ENCODE results near the gene ATP8B4. TPM values are rescaled to one million over a fixed set of nuclear protein-coding genes. Genes with fewer than 3 reads are reported as not detected.

Gene ATP8B4
- total RNA-seq, 1 donor from 2014 or later, result 45.8 TPM

DNA sequence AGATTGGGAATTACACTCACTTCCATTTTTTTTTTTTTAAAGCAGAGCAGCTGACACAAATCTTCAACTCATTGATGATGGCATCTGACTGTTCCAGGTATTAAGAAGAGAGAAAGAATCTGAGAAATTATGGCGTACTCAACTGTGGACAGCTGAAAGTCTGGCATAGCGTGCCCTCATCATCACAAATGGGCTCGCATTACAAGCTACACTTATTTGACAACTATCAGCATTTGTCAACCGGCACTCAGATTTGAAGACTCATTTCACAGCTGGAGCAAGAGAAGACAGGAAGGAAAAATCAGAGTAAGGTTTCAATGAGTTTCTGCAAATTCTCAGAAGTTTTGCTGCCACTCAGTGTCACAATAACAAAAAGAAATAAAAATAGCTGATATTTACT is 235.9 kb downstream of the ATP8B4 start:
- H3K4me3 Mint-ChIP-seq (ENCODE audit: unreplicated experiment), result no peak overlapping the region
- no peak for DNase-seq (ENCODE audit: low spot score)

GRCh38 chr15:49881866-49882265 is 237.2 kb downstream of the ATP8B4 start:
- TF ChIP-seq, protein P1, sequence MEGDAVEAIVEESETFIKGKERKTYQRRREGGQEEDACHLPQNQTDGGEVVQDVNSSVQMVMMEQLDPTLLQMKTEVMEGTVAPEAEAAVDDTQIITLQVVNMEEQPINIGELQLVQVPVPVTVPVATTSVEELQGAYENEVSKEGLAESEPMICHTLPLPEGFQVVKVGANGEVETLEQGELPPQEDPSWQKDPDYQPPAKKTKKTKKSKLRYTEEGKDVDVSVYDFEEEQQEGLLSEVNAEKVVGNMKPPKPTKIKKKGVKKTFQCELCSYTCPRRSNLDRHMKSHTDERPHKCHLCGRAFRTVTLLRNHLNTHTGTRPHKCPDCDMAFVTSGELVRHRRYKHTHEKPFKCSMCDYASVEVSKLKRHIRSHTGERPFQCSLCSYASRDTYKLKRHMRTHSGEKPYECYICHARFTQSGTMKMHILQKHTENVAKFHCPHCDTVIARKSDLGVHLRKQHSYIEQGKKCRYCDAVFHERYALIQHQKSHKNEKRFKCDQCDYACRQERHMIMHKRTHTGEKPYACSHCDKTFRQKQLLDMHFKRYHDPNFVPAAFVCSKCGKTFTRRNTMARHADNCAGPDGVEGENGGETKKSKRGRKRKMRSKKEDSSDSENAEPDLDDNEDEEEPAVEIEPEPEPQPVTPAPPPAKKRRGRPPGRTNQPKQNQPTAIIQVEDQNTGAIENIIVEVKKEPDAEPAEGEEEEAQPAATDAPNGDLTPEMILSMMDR (IDR thresholded peaks at IDR 0.05; ENCODE audit: unreplicated experiment), result no peak
- no peak for DNase-seq (ENCODE audit: low spot score)
- Mint-ChIP-seq H3K27ac (ENCODE audit: unreplicated experiment) (no peak overlapping the region), H3K4me3 (ENCODE audit: unreplicated experiment) (no peak overlapping the region), H3K4me1 (ENCODE audit: unreplicated experiment) (peaks cover 3% of the 10 kb centered on the region), H3K27me3 (ENCODE audit: unreplicated experiment) (peaks cover 3% of the 10 kb centered on the region), H3K36me3 (ENCODE audit: low read depth, unreplicated experiment) (peaks cover 7% of the 10 kb centered on the region), H3K9me3 (ENCODE audit: unreplicated experiment) (no peaks in the 10 kb centered on the region)

More for the DNA sequence above, 235.9 kb downstream of the ATP8B4 start:
- no peaks in the 10 kb centered on the region for H3K9me3 Mint-ChIP-seq (ENCODE audit: unreplicated experiment)
- H3K27ac Mint-ChIP-seq (ENCODE audit: unreplicated experiment), result no peak overlapping the region
- peaks cover 3% of the 10 kb centered on the region for H3K27me3 Mint-ChIP-seq (ENCODE audit: unreplicated experiment)
- H3K36me3 Mint-ChIP-seq (ENCODE audit: low read depth, unreplicated experiment), result peaks cover 7% of the 10 kb centered on the region
- TF ChIP-seq, protein P1 (IDR thresholded peaks at IDR 0.05; ENCODE audit: unreplicated experiment), result no peak
- H3K4me1 Mint-ChIP-seq (ENCODE audit: unreplicated experiment), result no peaks in the 10 kb centered on the region

- no peak overlapping the region for H3K4me3 Mint-ChIP-seq (ENCODE audit: unreplicated experiment)
- no peak for DNase-seq (ENCODE audit: low spot score)
- peaks cover 7% of the 10 kb centered on the region for H3K36me3 Mint-ChIP-seq (ENCODE audit: low read depth, unreplicated experiment)
- no peak overlapping the region for H3K27ac Mint-ChIP-seq (ENCODE audit: unreplicated experiment)
- peaks cover 3% of the 10 kb centered on the region for H3K27me3 Mint-ChIP-seq (ENCODE audit: unreplicated experiment)
- peaks cover 6% of the 10 kb centered on the region for H3K4me1 Mint-ChIP-seq (ENCODE audit: unreplicated experiment)
- TF ChIP-seq, protein P1 (IDR thresholded peaks at IDR 0.05; ENCODE audit: unreplicated experiment), result no peak
- no peaks in the 10 kb centered on the region for H3K9me3 Mint-ChIP-seq (ENCODE audit: unreplicated experiment)
Observed at GRCh38 chr15:49881433-49881832, 237.6 kb downstream of the ATP8B4 start.

GRCh38 chr15:49877873-49878521 is 241.0 kb downstream of the ATP8B4 start:
- Mint-ChIP-seq H3K9me3 (ENCODE audit: unreplicated experiment) (no peaks in the 10 kb centered on the region), H3K4me1 (ENCODE audit: unreplicated experiment) (peaks cover 10% of the 10 kb centered on the region), H3K36me3 (ENCODE audit: low read depth, unreplicated experiment) (peaks cover 4% of the 10 kb centered on the region), H3K4me3 (ENCODE audit: unreplicated experiment) (no peak overlapping the region), H3K27ac (ENCODE audit: unreplicated experiment) (no peak overlapping the region), H3K27me3 (ENCODE audit: unreplicated experiment) (peaks cover 3% of the 10 kb centered on the region)
- TF ChIP-seq, protein P1 (IDR thresholded peaks at IDR 0.05; ENCODE audit: unreplicated experiment), result no peak
- DNase-seq (ENCODE audit: low spot score), result no peak

GRCh38 chr15:49877117-49877872 is 241.7 kb downstream of the ATP8B4 start:
- H3K27ac Mint-ChIP-seq (ENCODE audit: unreplicated experiment), result no peak overlapping the region

More at GRCh38 chr15:49877117-49877872, 241.7 kb downstream of the ATP8B4 start:
- no peaks in the 10 kb centered on the region for H3K9me3 Mint-ChIP-seq (ENCODE audit: unreplicated experiment)
- H3K4me1 Mint-ChIP-seq (ENCODE audit: unreplicated experiment), result peaks cover 10% of the 10 kb centered on the region
- peaks cover 3% of the 10 kb centered on the region for H3K27me3 Mint-ChIP-seq (ENCODE audit: unreplicated experiment)
- TF ChIP-seq, protein P1 (IDR thresholded peaks at IDR 0.05; ENCODE audit: unreplicated experiment), result no peak
- no peak for DNase-seq (ENCODE audit: low spot score)
- no peak overlapping the region for H3K4me3 Mint-ChIP-seq (ENCODE audit: unreplicated experiment)
- H3K36me3 Mint-ChIP-seq (ENCODE audit: low read depth, unreplicated experiment), result peaks cover 4% of the 10 kb centered on the region
